Fibroblast of the aortic adventitia (primary cell): ENCODE measurements around the gene LIPE. TPM values are rescaled to one million over a fixed set of nuclear protein-coding genes. Genes with fewer than 3 reads are reported as not detected.

ENCODE experiments used
- DNase-seq: peaks from one replicate; pipeline ENCODE4 v3.0.0-alpha.2; 2010; ENCODE audit warnings: low read depth
- H3K4me3 ChIP-seq: 2 replicates; pipeline ENCODE4 v1.5.1; 2011; ENCODE audit warnings: low read depth, mild to moderate bottlenecking, control low read depth, low read length, moderate library complexity
- total RNA-seq: library from RNA; depleted of rRNA; stranded (reverse); fragments of >200 nt; gene quantifications from 2 replicates; pipeline ENCODE4 v1.2.3, GENCODE V29; 2012; ENCODE audit warnings: low replicate concordance
- TF ChIP-seq, protein P1 (sequence below): IDR thresholded peaks from 2 replicates; pipeline ENCODE4 v1.5.1; 2011; ENCODE audit warnings: mild to moderate bottlenecking, low read length, control low read depth, inconsistent platforms; ENCODE audit not compliant: insufficient read depth

Gene LIPE
- total RNA-seq, 1 donor: 1.6 TPM

DNA sequence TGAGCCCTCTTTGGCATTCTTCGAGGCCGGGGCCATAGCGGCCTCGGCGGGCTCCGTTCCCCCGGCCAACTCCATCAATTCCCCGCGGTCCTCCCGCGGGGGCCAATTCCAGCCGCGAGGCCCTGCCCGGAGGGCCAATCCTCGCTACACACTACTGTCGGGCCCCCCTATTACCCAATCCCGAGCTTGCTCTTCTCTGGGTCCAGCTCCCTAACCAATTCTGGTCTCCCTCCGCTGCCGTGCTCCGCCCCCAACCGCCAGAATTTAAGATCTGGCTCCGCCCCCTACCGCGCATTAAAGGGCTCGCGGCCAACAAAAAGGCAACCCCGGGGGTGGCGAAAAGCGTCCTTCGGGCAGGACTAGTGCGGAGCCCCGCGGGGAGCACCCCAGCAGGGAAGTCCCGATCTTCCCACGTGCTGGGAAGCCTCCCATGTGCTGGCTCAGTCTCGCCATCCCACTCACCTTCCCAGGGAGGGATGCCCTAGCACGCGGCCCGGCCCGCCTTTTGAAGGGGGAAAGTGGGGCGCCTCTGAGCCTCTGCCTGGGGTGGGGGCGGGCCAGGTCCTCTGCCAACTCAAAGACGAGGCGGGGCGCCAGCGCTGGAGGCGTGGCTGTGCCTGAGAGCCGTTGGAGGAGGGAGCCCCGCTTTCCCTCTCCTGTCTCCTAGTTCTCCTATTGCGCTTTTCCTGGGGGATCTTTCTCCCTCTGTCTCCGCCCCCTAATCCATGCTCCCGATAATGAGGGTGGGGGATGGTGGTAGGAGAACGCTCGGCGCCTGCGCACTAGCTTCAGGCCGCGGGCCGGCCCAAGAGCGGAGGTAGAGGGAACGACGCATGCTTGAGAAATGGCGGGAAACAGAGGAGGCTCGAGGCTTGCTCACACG is 3.5 kb downstream of the LIPE start:
- peak overlapping the region; percentile 72 for H3K4me3 ChIP-seq
- TF ChIP-seq, protein P1, sequence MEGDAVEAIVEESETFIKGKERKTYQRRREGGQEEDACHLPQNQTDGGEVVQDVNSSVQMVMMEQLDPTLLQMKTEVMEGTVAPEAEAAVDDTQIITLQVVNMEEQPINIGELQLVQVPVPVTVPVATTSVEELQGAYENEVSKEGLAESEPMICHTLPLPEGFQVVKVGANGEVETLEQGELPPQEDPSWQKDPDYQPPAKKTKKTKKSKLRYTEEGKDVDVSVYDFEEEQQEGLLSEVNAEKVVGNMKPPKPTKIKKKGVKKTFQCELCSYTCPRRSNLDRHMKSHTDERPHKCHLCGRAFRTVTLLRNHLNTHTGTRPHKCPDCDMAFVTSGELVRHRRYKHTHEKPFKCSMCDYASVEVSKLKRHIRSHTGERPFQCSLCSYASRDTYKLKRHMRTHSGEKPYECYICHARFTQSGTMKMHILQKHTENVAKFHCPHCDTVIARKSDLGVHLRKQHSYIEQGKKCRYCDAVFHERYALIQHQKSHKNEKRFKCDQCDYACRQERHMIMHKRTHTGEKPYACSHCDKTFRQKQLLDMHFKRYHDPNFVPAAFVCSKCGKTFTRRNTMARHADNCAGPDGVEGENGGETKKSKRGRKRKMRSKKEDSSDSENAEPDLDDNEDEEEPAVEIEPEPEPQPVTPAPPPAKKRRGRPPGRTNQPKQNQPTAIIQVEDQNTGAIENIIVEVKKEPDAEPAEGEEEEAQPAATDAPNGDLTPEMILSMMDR: no peak
- DNase-seq: peak; percentile 89

DNA sequence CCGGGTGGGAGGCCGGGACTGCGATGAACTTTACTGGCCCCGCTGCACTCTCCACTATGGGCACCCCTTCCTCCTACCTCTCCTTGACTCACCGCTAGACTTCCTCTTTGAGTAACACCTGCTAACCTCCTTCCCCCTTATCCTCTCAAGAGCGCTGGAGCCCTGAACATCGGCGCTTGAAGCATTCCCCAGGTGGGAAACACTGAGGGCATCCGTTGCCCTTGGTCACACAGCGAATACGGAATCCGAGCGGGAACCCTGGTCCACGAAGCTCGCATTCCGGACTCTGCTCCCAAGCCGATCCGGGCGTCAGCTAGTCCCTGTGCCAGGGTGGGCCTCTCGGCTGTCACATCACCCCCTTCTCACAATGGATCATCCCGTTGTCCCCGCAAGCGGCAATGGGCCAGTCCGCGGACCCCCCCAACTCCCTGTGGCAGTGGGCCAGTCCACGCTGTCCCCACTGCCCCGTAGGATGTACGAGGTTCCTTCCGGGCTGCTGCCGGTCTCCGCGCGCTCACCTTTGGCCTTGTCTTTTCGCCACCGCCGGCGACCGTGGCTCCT is 4.2 kb downstream of the LIPE start:
- TF ChIP-seq, protein P1: no peak
- peak overlapping the region; percentile 72 for H3K4me3 ChIP-seq
- peak; percentile 15 for DNase-seq

DNA sequence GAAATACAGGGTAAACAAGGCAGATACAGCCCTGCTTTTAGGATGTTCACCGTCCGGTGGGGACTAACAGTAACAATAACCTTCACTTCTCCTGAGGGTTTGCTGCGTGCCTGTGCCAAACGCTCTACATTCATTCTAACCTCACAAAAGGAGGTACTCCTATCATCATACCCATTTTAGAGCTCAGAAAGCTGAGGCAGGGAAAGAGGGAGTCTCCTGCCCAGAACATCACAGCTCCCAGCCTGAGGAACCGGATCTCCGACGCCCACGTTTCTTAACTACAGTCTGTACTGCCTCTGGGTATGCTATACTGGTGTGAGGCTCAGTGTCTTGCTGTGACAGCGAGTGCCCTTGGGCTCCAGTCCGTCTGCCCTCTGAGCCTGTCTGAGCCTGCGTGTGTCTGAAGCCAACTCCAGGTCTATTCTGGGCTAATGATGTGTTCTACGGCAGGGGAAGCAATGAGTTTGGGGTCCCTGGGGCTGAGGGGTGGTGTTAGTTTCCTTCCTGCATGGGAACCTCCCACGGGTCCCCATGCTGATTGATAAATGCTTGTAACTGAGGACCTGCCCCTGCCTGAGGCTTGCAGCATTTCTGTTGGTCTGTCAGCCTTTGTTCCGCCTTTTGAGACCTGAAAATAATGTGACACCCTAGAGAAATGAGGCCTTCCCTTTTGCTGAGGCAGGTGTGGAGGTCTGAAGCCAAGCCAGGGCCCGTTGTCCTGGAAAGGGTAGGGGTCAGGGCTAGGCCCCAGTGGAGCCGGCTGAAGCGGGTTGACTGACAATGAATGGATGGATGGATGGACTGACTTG is 4.9 kb downstream of the LIPE start:
- DNase-seq: no peak
- peak overlapping the region; percentile 72 for H3K4me3 ChIP-seq
- TF ChIP-seq, protein P1: no peak

DNA sequence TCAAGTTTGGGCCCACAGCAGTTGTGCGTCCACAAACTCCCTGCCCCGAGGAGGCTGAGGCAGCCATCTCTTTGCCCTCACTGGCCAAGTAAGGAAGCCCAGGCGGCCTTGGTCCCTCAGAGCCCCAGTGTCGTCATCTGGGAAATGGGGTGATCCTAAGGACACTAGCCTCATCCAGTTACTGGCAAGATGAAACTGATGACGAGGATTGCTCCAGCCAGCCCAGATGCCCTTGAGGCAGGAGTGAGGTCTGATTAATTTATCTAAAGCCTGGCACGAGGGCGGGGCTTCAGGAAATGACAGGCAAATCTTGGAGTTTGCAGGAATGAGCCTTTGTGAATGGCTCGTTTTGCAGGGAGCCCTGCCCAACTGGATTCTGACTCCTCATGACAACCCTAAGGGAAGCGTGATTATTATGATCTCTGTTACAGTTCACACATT is 5.6 kb downstream of the LIPE start:
- TF ChIP-seq, protein P1: no peak
- DNase-seq: peak; percentile 10
- H3K4me3 ChIP-seq: no peak overlapping the region

DNA sequence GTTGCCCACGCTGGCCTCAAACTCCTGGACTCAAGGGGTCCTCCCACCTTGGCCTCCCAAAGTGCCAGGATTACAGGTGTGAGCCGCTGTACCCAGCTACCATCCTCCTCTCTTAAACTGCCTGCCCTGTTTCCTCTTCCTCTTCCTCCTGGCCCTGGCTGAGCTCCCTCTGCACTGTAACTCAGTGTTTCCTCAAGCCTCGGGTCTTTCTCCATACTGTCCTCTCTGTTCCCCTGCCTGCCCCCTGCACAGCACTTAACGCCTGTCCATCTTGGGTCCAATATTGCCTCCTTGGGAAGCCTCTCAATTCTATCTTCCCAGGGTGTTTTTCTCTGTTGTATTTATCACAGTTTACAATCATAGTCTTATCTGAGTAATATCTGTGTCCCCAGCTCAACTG is 6.1 kb downstream of the LIPE start:
- DNase-seq: no peak
- no peak overlapping the region for H3K4me3 ChIP-seq
- TF ChIP-seq, protein P1: no peak

DNA sequence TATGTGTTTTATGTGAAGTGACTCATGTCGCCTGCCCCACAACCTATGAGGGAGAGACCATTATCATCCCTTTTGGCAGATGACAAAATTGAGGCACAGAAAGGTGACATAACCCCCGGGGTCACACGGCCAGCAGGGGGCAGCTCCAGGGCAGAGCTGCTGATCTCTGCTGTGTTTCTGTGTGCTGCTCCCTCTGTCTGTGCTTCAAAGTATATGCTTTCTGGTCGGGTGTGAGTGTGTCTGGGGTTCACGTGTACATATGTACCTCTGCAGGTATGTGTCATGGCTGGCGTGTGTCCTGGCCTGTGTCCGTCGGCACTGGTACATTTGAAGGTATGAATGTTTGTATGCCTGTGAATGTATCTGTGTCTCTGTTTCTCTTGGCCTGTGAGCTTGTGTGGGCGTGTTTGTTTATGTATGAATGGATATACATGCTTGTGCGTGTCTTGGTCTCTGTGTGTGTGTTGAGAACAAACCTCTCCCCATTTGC is 7.1 kb downstream of the LIPE start:
- TF ChIP-seq, protein P1: peak; percentile 58
- no peak overlapping the region for H3K4me3 ChIP-seq
- DNase-seq: peak; percentile 29
